ENCODE measurements around the gene HOXD12.

Gene HOXD12

GRCh38 chr2:176099728-176100546 is at the start of gene HOXD12:
TSS of gene HOXD12 (plus strand) at chr2:176099795. CDS start at chr2:176099802, 7 bp downstream.
- DNase-seq (ENCODE audit: low spot score), result no peak

- DNase-seq (ENCODE audit: low spot score), result no peak
Observed at GRCh38 chr2:176056406-176056805, 43.2 kb upstream of the HOXD12 start.

- no peak for DNase-seq (ENCODE audit: low spot score)
Observed at GRCh38 chr2:176063958-176064357, 35.6 kb upstream of the HOXD12 start.

GRCh38 chr2:176066645-176067588 is 32.7 kb upstream of the HOXD12 start:
- DNase-seq (ENCODE audit: low spot score), result no peak

GRCh38 chr2:176067589-176068418 is 31.8 kb upstream of the HOXD12 start:
- DNase-seq (ENCODE audit: low spot score), result no peak

- no peak for DNase-seq (ENCODE audit: low spot score)
Observed at GRCh38 chr2:176068419-176068832, 31.2 kb upstream of the HOXD12 start.

- no peak for DNase-seq (ENCODE audit: low spot score)
Observed at GRCh38 chr2:176071330-176072291, 28.0 kb upstream of the HOXD12 start.

GRCh38 chr2:176072292-176072669 is 27.3 kb upstream of the HOXD12 start:
- DNase-seq (ENCODE audit: low spot score), result no peak

GRCh38 chr2:176072951-176073904 is 26.4 kb upstream of the HOXD12 start:
- DNase-seq (ENCODE audit: low spot score), result no peak

GRCh38 chr2:176074919-176075425 is 24.6 kb upstream of the HOXD12 start:
- no peak for DNase-seq (ENCODE audit: low spot score)

GRCh38 chr2:176075481-176075880 is 24.1 kb upstream of the HOXD12 start:
- DNase-seq (ENCODE audit: low spot score), result no peak

GRCh38 chr2:176076063-176076462 is 23.5 kb upstream of the HOXD12 start:
- no peak for DNase-seq (ENCODE audit: low spot score)

- no peak for DNase-seq (ENCODE audit: low spot score)
Observed at GRCh38 chr2:176076796-176077195, 22.8 kb upstream of the HOXD12 start.

- DNase-seq (ENCODE audit: low spot score), result no peak
Observed at GRCh38 chr2:176078541-176079284, 20.9 kb upstream of the HOXD12 start.

GRCh38 chr2:176079285-176079830 is 20.2 kb upstream of the HOXD12 start:
- DNase-seq (ENCODE audit: low spot score), result no peak

GRCh38 chr2:176079831-176080539 is 19.6 kb upstream of the HOXD12 start:
- DNase-seq (ENCODE audit: low spot score), result no peak

- DNase-seq (ENCODE audit: low spot score), result no peak
Observed at GRCh38 chr2:176080540-176081375, 18.8 kb upstream of the HOXD12 start.
